ENCODE results near the gene RBM39. TPM values are rescaled to one million over a fixed set of nuclear protein-coding genes. Genes with fewer than 3 reads are reported as not detected.

Gene RBM39
- total RNA-seq, 2 donors from 2014 or later, result 276 to 332 TPM

- 89 to 100% methylated on average over 2 to 4 of the region's 4 CpGs for WGBS, 2 experiments (ENCODE audit: insufficient coverage in 1 of 2, insufficient read length in 1 of 2)
- no peak overlapping the region for H3K4me3 Mint-ChIP-seq
Measured at GRCh38 chr20:35673884-35674283, 68.2 kb downstream of the RBM39 start.

GRCh38 chr20:35669681-35670080, 72.4 kb downstream of the RBM39 start:
- peaks cover 31% of the 10 kb centered on the region for H3K36me3 Mint-ChIP-seq (ENCODE audit: low read depth)
- DNase-seq, result no peak
- H3K27me3 Mint-ChIP-seq (ENCODE audit: insufficient read depth), result no peaks in the 10 kb centered on the region
- H3K36me3 ChIP-seq (ENCODE audit: control insufficient read depth, insufficient read depth, low read length), result peaks cover 16% of the 10 kb centered on the region
- H3K4me3 ChIP-seq (ENCODE audit: low read length), result no peak overlapping the region
- H3K9me3 ChIP-seq (ENCODE audit: control insufficient read depth, low read length), result no peaks in the 10 kb centered on the region
- WGBS, 2 experiments (ENCODE audit: insufficient coverage in 1 of 2, insufficient read length in 1 of 2), result 86 to 100% methylated on average over 1 of the region's 1 CpG
- H3K4me1 ChIP-seq (ENCODE audit: control insufficient read depth, insufficient read depth, low read length), result no peaks in the 10 kb centered on the region
- peaks cover 2% of the 10 kb centered on the region for H3K4me1 Mint-ChIP-seq
- no peak overlapping the region for H3K9ac ChIP-seq (ENCODE audit: extremely low read depth, low read length, poor library complexity, severe bottlenecking)
- no peaks in the 10 kb centered on the region for H3K9me3 Mint-ChIP-seq
- no peak for TF ChIP-seq CTCF (conservative IDR thresholded peaks at IDR 0.05)
- no peaks in the 10 kb centered on the region for H3K27me3 ChIP-seq (ENCODE audit: control insufficient read depth, insufficient read depth, low read length, poor library complexity, severe bottlenecking)
- no peak overlapping the region for H3K4me3 Mint-ChIP-seq
- no peak overlapping the region for H3K27ac ChIP-seq (ENCODE audit: low read depth, low read length)
- H3K27ac Mint-ChIP-seq, result no peak overlapping the region

More at GRCh38 chr20:35673884-35674283, 68.2 kb downstream of the RBM39 start:
- H3K9me3 Mint-ChIP-seq, result no peaks in the 10 kb centered on the region
- H3K9me3 ChIP-seq (ENCODE audit: control insufficient read depth, low read length), result no peaks in the 10 kb centered on the region
- peaks cover 33% of the 10 kb centered on the region for H3K36me3 Mint-ChIP-seq (ENCODE audit: low read depth)
- no peak overlapping the region for H3K4me3 ChIP-seq (ENCODE audit: low read length)
- no peaks in the 10 kb centered on the region for H3K27me3 ChIP-seq (ENCODE audit: control insufficient read depth, insufficient read depth, low read length, poor library complexity, severe bottlenecking)
- no peak for TF ChIP-seq CTCF (conservative IDR thresholded peaks at IDR 0.05)
- no peak for DNase-seq
- peaks cover 10% of the 10 kb centered on the region for H3K36me3 ChIP-seq (ENCODE audit: control insufficient read depth, insufficient read depth, low read length)
- H3K27me3 Mint-ChIP-seq (ENCODE audit: insufficient read depth), result no peaks in the 10 kb centered on the region
- H3K4me1 ChIP-seq (ENCODE audit: control insufficient read depth, insufficient read depth, low read length), result no peaks in the 10 kb centered on the region
- H3K27ac ChIP-seq (ENCODE audit: low read depth, low read length), result no peak overlapping the region
- H3K27ac Mint-ChIP-seq, result no peak overlapping the region
- H3K9ac ChIP-seq (ENCODE audit: extremely low read depth, low read length, poor library complexity, severe bottlenecking), result no peak overlapping the region
- no peaks in the 10 kb centered on the region for H3K4me1 Mint-ChIP-seq

- no peak for TF ChIP-seq CTCF (conservative IDR thresholded peaks at IDR 0.05)
- Mint-ChIP-seq H3K4me3 (no peak overlapping the region), H3K9me3 (no peaks in the 10 kb centered on the region), H3K4me1 (peaks cover 2% of the 10 kb centered on the region), H3K36me3 (ENCODE audit: low read depth) (peaks cover 31% of the 10 kb centered on the region), H3K27me3 (ENCODE audit: insufficient read depth) (no peaks in the 10 kb centered on the region), H3K27ac (no peak overlapping the region)
- 93 to 96% methylated on average over 4 to 5 of the region's 5 CpGs for WGBS, 2 experiments (ENCODE audit: insufficient coverage in 1 of 2, insufficient read length in 1 of 2)
- no peak for DNase-seq
- Histone ChIP-seq H3K27ac (ENCODE audit: low read depth, low read length) (no peak overlapping the region), H3K9me3 (ENCODE audit: control insufficient read depth, low read length) (no peaks in the 10 kb centered on the region), H3K4me3 (ENCODE audit: low read length) (no peak overlapping the region), H3K36me3 (ENCODE audit: control insufficient read depth, insufficient read depth, low read length) (peaks cover 16% of the 10 kb centered on the region), H3K4me1 (ENCODE audit: control insufficient read depth, insufficient read depth, low read length) (no peaks in the 10 kb centered on the region), H3K27me3 (ENCODE audit: control insufficient read depth, insufficient read depth, low read length, poor library complexity, severe bottlenecking) (no peaks in the 10 kb centered on the region), H3K9ac (ENCODE audit: extremely low read depth, low read length, poor library complexity, severe bottlenecking) (no peak overlapping the region)
Measured at GRCh38 chr20:35669221-35669620, 72.8 kb downstream of the RBM39 start.

Measured in endodermal cell (in vitro differentiated cells).